NCI-H2196 treated with DMSO at 0.1 percent for 48 hours (cell line): ENCODE results near the gene MAP2K1.
"Not testable (repeated sequence)": the region's sequence is repeated elsewhere in the genome, so short reads cannot be mapped to it uniquely, and the experiment has no call there.

ENCODE experiments used
- DNase-seq: peaks from one replicate; lab custom pipeline; 2025; ENCODE audit not compliant: unreplicated experiment; lab: John Stamatoyannopoulos, UW

The MAP2K1 gene

GRCh38 chr15:66474135-66474534 is 87.4 kb downstream of the MAP2K1 start:
- DNase-seq: no peak

- no peak for DNase-seq
Measured at GRCh38 chr15:66474963-66475362, 88.3 kb downstream of the MAP2K1 start.

GRCh38 chr15:66476535-66476934 is 89.8 kb downstream of the MAP2K1 start:
- no peak for DNase-seq

GRCh38 chr15:66477011-66477410 is 90.3 kb downstream of the MAP2K1 start:
- DNase-seq: no peak

GRCh38 chr15:66480267-66480666 is 93.6 kb downstream of the MAP2K1 start:
- no peak for DNase-seq

GRCh38 chr15:66481107-66481856 is 94.6 kb downstream of the MAP2K1 start:
- DNase-seq: no peak

GRCh38 chr15:66482539-66482938 is 95.8 kb downstream of the MAP2K1 start:
- DNase-seq: no peak

GRCh38 chr15:66483131-66483566 is 96.4 kb downstream of the MAP2K1 start:
- DNase-seq: peak; percentile 49

GRCh38 chr15:66484539-66485112 is 97.9 kb downstream of the MAP2K1 start:
- no peak for DNase-seq

GRCh38 chr15:66486887-66487286 is 100.2 kb downstream of the MAP2K1 start:
- DNase-seq: no peak

- no peak for DNase-seq
Measured at GRCh38 chr15:66488525-66488924, 101.8 kb downstream of the MAP2K1 start.

GRCh38 chr15:66489179-66489791 is 102.6 kb downstream of the MAP2K1 start:
- DNase-seq: no peak

- DNase-seq: no peak
Measured at GRCh38 chr15:66491846-66492245, 105.1 kb downstream of the MAP2K1 start.

GRCh38 chr15:66494262-66494661 is 107.5 kb downstream of the MAP2K1 start:
- no peak for DNase-seq

- no peak for DNase-seq
Measured at GRCh38 chr15:66496951-66497501, 110.3 kb downstream of the MAP2K1 start.

- DNase-seq: peak; percentile 77
Measured at GRCh38 chr15:66497502-66498455, 111.1 kb downstream of the MAP2K1 start, which contains the start of gene SNAPC5. Gene SNAPC5, minus strand, starts transcription at chr15:66497762. Its CDS starts 31 bp downstream, at chr15:66497731.

- DNase-seq: no peak
Measured at GRCh38 chr15:66498501-66499386, 112.0 kb downstream of the MAP2K1 start.

- DNase-seq: not testable (repeated sequence)
Measured at GRCh38 chr15:66500346-66500745, 113.6 kb downstream of the MAP2K1 start.

- no peak for DNase-seq
Measured at GRCh38 chr15:66502491-66502890, 115.8 kb downstream of the MAP2K1 start.
